Caco-2 (cell line): ENCODE results near the gene TM9SF4. TPM values are rescaled to one million over a fixed set of nuclear protein-coding genes. Genes with fewer than 3 reads are reported as not detected.

Experiments
- BruUV-seq: library from RNA; stranded (reverse); fragments of 400-500 nt; replicated peaks from 2 replicates; lab custom pipeline; 2021; lab: Mats Ljungman, UMichigan
- CTCF ChIA-PET: fragments of 300-600 bp; sonication (Branson Sonifier 250); formaldehyde crosslinking; loops from one replicate; lab custom pipeline; 2022; ENCODE audit warnings: antibody characterized with exemption; lab: Charles Lee
- POLR2A ChIA-PET: fragments of 300-600 bp; sonication (Branson Sonifier 250); formaldehyde crosslinking; loops from one replicate; lab custom pipeline; 2022; ENCODE audit warnings: antibody characterized with exemption; lab: Charles Lee
- DNase-seq, 2 experiments: peaks; one replicate each; pipeline versions ENCODE4 v3.0.0 to v3.0.0-alpha.2; 2020 to 2022
- H3K27me3 ChIP-seq: replicated peaks from 2 replicates; pipeline ENCODE4 v1.6.0; 2011; ENCODE audit warnings: low read length; ENCODE audit not compliant: control insufficient read depth, insufficient read depth
- H3K36me3 ChIP-seq: 2 replicates; pipeline ENCODE4 v1.5.1; 2011; ENCODE audit warnings: low read length; ENCODE audit not compliant: control insufficient read depth, insufficient read depth
- H3K4me1 ChIP-seq: fragments of 250-450 bp; sonication (Bioruptor Pico); 2 replicates; pipeline ENCODE4 v1.5.1; 2020; ENCODE audit warnings: mild to moderate bottlenecking
- H3K4me3 ChIP-seq: 2 replicates; pipeline ENCODE4 v1.5.1; 2011; ENCODE audit warnings: low read depth, mild to moderate bottlenecking, control low read depth, low read length
- H3K9me3 ChIP-seq: fragments of 250-450 bp; sonication (Bioruptor Pico); 2 replicates; pipeline ENCODE4 v1.5.1; 2020; ENCODE audit warnings: mild to moderate bottlenecking, moderate library complexity
- H3K27ac Mint-ChIP-seq: one replicate; pipeline ENCODE4 v1.8.0; 2022; ENCODE audit warnings: mixed read lengths; ENCODE audit not compliant: unreplicated experiment
- H3K27me3 Mint-ChIP-seq: one replicate; pipeline ENCODE4 v1.8.0; 2022; ENCODE audit warnings: mixed read lengths; ENCODE audit not compliant: insufficient read depth, unreplicated experiment
- H3K36me3 Mint-ChIP-seq: one replicate; pipeline ENCODE4 v1.8.0; 2022; ENCODE audit warnings: mild to moderate bottlenecking, mixed read lengths; ENCODE audit not compliant: insufficient read depth, unreplicated experiment
- H3K4me1 Mint-ChIP-seq: one replicate; pipeline ENCODE4 v1.8.0; 2022; ENCODE audit warnings: low read depth, mixed read lengths; ENCODE audit not compliant: unreplicated experiment
- H3K4me3 Mint-ChIP-seq: one replicate; pipeline ENCODE4 v1.8.0; 2022; ENCODE audit warnings: mild to moderate bottlenecking, moderate library complexity, mixed read lengths; ENCODE audit not compliant: unreplicated experiment
- H3K9me3 Mint-ChIP-seq: one replicate; pipeline ENCODE4 v1.8.0; 2022; ENCODE audit warnings: mixed read lengths; ENCODE audit not compliant: unreplicated experiment
- CTCF ChIP-seq, 2 experiments: fragments of 200-600 bp in 1 of 2; IDR thresholded peaks; 1 replicate in 1 of 2; 2 replicates in 1 of 2; pipeline versions ENCODE4 v1.5.1 to v1.8.0; 2011 to 2022; ENCODE audit warnings: antibody characterized with exemption in 1 of 2, control low read depth in 1 of 2, inconsistent platforms in 1 of 2, low read depth in 1 of 2, low read length in 1 of 2, mild to moderate bottlenecking in 1 of 2, moderate library complexity in 1 of 2; ENCODE audit not compliant: insufficient read depth in 1 of 2, severe bottlenecking in 1 of 2, unreplicated experiment in 1 of 2
- intact Hi-C: fragments of 100-400 bp; cut with micrococcal nuclease; formaldehyde crosslinking; loops from one replicate; pipeline ENCODE4 v1.10.0; 2022; ENCODE audit not compliant: unreplicated experiment
- total RNA-seq: library from RNA; stranded (reverse); gene quantifications from 2 replicates; pipeline ENCODE4 v1.2.3, GENCODE V29; 2022

Gene TM9SF4
- total RNA-seq, 1 experiment from 2014 or later = 138 TPM

- H3K27ac Mint-ChIP-seq = no peak overlapping the region
- peaks cover 9% of the 10 kb centered on the region for H3K9me3 Mint-ChIP-seq
- no peaks in the 10 kb centered on the region for H3K27me3 ChIP-seq
- H3K27me3 Mint-ChIP-seq = no peaks in the 10 kb centered on the region
- H3K4me1 Mint-ChIP-seq = no peaks in the 10 kb centered on the region
- ChIA-PET POLR2A (interaction anchor here (0.5 kb wide), 1 partner anchor 472 kb away, joined by 3 read pairs; no protein-coding TSS in a partner anchor), CTCF (no interaction called here)
- no peak overlapping the region for H3K4me3 ChIP-seq
- intact Hi-C loops = no loop called here
- no peaks in the 10 kb centered on the region for H3K36me3 ChIP-seq
- no peak for DNase-seq
- no peak for TF ChIP-seq CTCF (IDR thresholded peaks at IDR 0.05; ENCODE audit: insufficient read depth in 1 of 2, low read depth in 1 of 2, low read length in 1 of 2, severe bottlenecking in 1 of 2, unreplicated experiment in 1 of 2)
- no peak overlapping the region for H3K4me3 Mint-ChIP-seq
- H3K4me1 ChIP-seq = peaks cover 12% of the 10 kb centered on the region
- no peaks in the 10 kb centered on the region for H3K9me3 ChIP-seq
- BruUV-seq = no TSS peak
- peaks cover 13% of the 10 kb centered on the region for H3K36me3 Mint-ChIP-seq
Measured at GRCh38 chr20:32179515-32179914, 70.0 kb downstream of the TM9SF4 start.

DNA sequence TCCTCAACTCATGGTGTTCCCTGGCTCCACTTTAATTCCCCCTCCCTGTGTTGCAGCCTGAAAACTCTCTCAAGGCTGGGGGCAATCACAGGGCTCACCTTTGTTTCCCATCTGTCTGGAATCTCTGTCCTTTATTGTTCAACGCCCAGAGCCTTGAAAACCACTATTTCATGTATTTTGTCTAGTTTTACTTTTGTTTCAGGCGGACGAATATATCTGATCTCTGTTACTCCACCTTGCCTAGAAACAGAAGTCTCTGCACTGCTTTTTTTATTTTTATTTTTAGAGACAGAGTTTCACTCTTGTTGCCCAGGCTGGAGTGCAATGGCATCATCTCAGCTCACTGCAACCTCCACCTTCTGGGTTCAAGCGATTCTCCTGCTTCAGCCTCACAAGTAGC, 70.4 kb downstream of the TM9SF4 start:
- no peak for TF ChIP-seq CTCF (IDR thresholded peaks at IDR 0.05; ENCODE audit: insufficient read depth in 1 of 2, low read depth in 1 of 2, low read length in 1 of 2, severe bottlenecking in 1 of 2, unreplicated experiment in 1 of 2)
- POLR2A ChIA-PET = no interaction called here
- intact Hi-C loops = no loop called here

DNA sequence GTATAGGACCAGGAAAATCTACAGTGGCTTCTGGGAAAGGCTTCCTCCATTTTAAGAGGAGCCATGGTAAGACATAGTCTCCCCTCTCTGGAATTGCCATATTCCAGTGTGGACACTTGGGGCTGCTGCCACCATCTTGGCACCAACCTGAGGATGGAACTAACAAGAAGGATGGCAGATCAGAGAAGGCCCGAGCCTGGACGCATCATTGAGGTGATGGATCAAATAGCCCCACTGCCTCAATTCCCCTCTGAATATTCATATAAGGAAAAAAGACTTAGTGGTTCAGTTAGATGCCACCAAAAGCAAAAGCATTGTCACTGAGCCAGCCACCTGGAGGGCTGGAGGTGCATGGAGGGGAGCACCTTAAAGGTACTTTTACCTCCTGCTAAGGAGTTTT, 72.1 kb downstream of the TM9SF4 start:
- CTCF ChIA-PET = interaction anchor here (0.6 kb wide), 1 partner anchor 564 kb away, joined by 3 read pairs; no protein-coding TSS in a partner anchor
- H3K27me3 Mint-ChIP-seq = no peaks in the 10 kb centered on the region

More for the DNA sequence above, 70.4 kb downstream of the TM9SF4 start:
- Mint-ChIP-seq H3K27me3 (no peaks in the 10 kb centered on the region), H3K36me3 (peaks cover 9% of the 10 kb centered on the region), H3K4me3 (no peak overlapping the region), H3K9me3 (peaks cover 9% of the 10 kb centered on the region), H3K4me1 (no peaks in the 10 kb centered on the region), H3K27ac (no peak overlapping the region)
- no peak for DNase-seq
- no TSS peak for BruUV-seq
- no peaks in the 10 kb centered on the region for H3K9me3 ChIP-seq
- H3K4me1 ChIP-seq = peaks cover 14% of the 10 kb centered on the region
- no peak overlapping the region for H3K4me3 ChIP-seq
- CTCF ChIA-PET = interaction anchor here (0.6 kb wide), 1 partner anchor 956 kb away, joined by 4 read pairs; no protein-coding TSS in a partner anchor
- H3K36me3 ChIP-seq = no peaks in the 10 kb centered on the region
- H3K27me3 ChIP-seq = no peaks in the 10 kb centered on the region

More for the DNA sequence above, 72.1 kb downstream of the TM9SF4 start:
- BruUV-seq = no TSS peak
- Mint-ChIP-seq H3K4me3 (no peak overlapping the region), H3K9me3 (peaks cover 9% of the 10 kb centered on the region), H3K27ac (no peak overlapping the region), H3K36me3 (peaks cover 7% of the 10 kb centered on the region), H3K4me1 (no peaks in the 10 kb centered on the region)
- Histone ChIP-seq H3K9me3 (no peaks in the 10 kb centered on the region), H3K36me3 (no peaks in the 10 kb centered on the region), H3K4me3 (no peak overlapping the region), H3K27me3 (no peaks in the 10 kb centered on the region), H3K4me1 (peaks cover 16% of the 10 kb centered on the region)
- intact Hi-C loops = no loop called here
- no peak for TF ChIP-seq CTCF (IDR thresholded peaks at IDR 0.05; ENCODE audit: insufficient read depth in 1 of 2, low read depth in 1 of 2, low read length in 1 of 2, severe bottlenecking in 1 of 2, unreplicated experiment in 1 of 2)
- POLR2A ChIA-PET = no interaction called here
- no peak for DNase-seq
